Lower lobe of right lung (tissue), 2 donors: Measurements from ENCODE around the gene SRD5A1. TPM values are rescaled to one million over a fixed set of nuclear protein-coding genes. Genes with fewer than 3 reads are reported as not detected.

Source experiments
- ATAC-seq, 2 donors: fragments of 200-7000 bp; cut with Tn5 transposase; one replicate each; pipeline ENCODE4 v1.9.1; 2020 to 2022; ENCODE audit warnings: mild to moderate bottlenecking in 2 of 2, moderate library complexity in 2 of 2
- DNase-seq: peaks from one replicate; pipeline ENCODE4 v3.0.0-alpha.2; 2020
- H3K27ac ChIP-seq: fragments of 200-600 bp; one replicate; pipeline ENCODE4 v1.8.0; 2022
- H3K27me3 ChIP-seq: fragments of 200-600 bp; one replicate; pipeline ENCODE4 v1.8.0; 2022; ENCODE audit warnings: low read depth
- H3K36me3 ChIP-seq: fragments of 200-600 bp; one replicate; pipeline ENCODE4 v1.8.0; 2022; ENCODE audit warnings: mild to moderate bottlenecking
- H3K4me1 ChIP-seq: fragments of 200-600 bp; one replicate; pipeline ENCODE4 v1.8.0; 2022
- H3K4me3 ChIP-seq: fragments of 200-600 bp; one replicate; pipeline ENCODE4 v1.8.0; 2022; ENCODE audit warnings: mild to moderate bottlenecking
- H3K9me3 ChIP-seq: fragments of 200-600 bp; one replicate; pipeline ENCODE4 v1.8.0; 2022
- CTCF ChIP-seq: fragments of 200-600 bp; IDR thresholded peaks from one replicate; pipeline ENCODE4 v1.8.0; 2022; ENCODE audit warnings: antibody characterized with exemption, mild to moderate bottlenecking
- intact Hi-C: fragments of 100-400 bp; cut with DNase I; formaldehyde crosslinking; loops from one replicate; pipeline ENCODE4 v1.11.0; 2022
- total RNA-seq: library from RNA; stranded (reverse); fragmentation: NEBNext Ultra II Directional; extraction: Animal tissue kit (Norgen Biotek cat#: 25700); gene quantifications from one replicate; pipeline ENCODE4 v1.2.1, GENCODE V29; 2021
- donor health status: DM: no; HTN: yes; CAD: no; lungs with severe emphysema.

The SRD5A1 gene
- total RNA-seq, 1 donor from 2014 or later: 8.3 TPM

GRCh38 chr5:6705959-6706358 is 72.7 kb downstream of the SRD5A1 start:
- Histone ChIP-seq H3K4me3 (no peak overlapping the region), H3K27me3 (peaks cover 3% of the 10 kb centered on the region), H3K4me1 (peaks cover 14% of the 10 kb centered on the region), H3K9me3 (no peaks in the 10 kb centered on the region), H3K36me3 (no peaks in the 10 kb centered on the region), H3K27ac (no peak overlapping the region)
- intact Hi-C loops: no loop called here
- no peak for TF ChIP-seq CTCF
- no peak for ATAC-seq
- no peak for DNase-seq

- no peak for ATAC-seq
- H3K4me1 ChIP-seq: peaks cover 14% of the 10 kb centered on the region
- no peak for TF ChIP-seq CTCF
- H3K4me3 ChIP-seq: no peak overlapping the region
- H3K27me3 ChIP-seq: no peaks in the 10 kb centered on the region
- intact Hi-C loops: no loop called here
- H3K9me3 ChIP-seq: no peaks in the 10 kb centered on the region
- no peak overlapping the region for H3K27ac ChIP-seq
- no peaks in the 10 kb centered on the region for H3K36me3 ChIP-seq
- DNase-seq: no peak
Measured at GRCh38 chr5:6707852-6708251, 74.6 kb downstream of the SRD5A1 start.

- no peak for ATAC-seq
- intact Hi-C loops: no loop called here
- DNase-seq: no peak
Measured at GRCh38 chr5:6708814-6709213, 75.6 kb downstream of the SRD5A1 start.

GRCh38 chr5:6710070-6710469 is 76.8 kb downstream of the SRD5A1 start:
- intact Hi-C loops: no loop called here
- Histone ChIP-seq H3K4me1 (peaks cover 7% of the 10 kb centered on the region), H3K4me3 (no peak overlapping the region), H3K9me3 (no peaks in the 10 kb centered on the region), H3K27ac (no peak overlapping the region), H3K27me3 (no peaks in the 10 kb centered on the region), H3K36me3 (no peaks in the 10 kb centered on the region)
- DNase-seq: no peak
- no peak for ATAC-seq
- TF ChIP-seq CTCF: no peak

More at GRCh38 chr5:6708814-6709213, 75.6 kb downstream of the SRD5A1 start:
- TF ChIP-seq CTCF: no peak
- Histone ChIP-seq H3K4me1 (peaks cover 14% of the 10 kb centered on the region), H3K4me3 (no peak overlapping the region), H3K9me3 (no peaks in the 10 kb centered on the region), H3K27me3 (no peaks in the 10 kb centered on the region), H3K27ac (no peak overlapping the region), H3K36me3 (no peaks in the 10 kb centered on the region)

GRCh38 chr5:6710551-6711318 is 77.5 kb downstream of the SRD5A1 start:
- TF ChIP-seq CTCF: no peak
- no peak for DNase-seq
- ATAC-seq: no peak
- Histone ChIP-seq H3K9me3 (no peaks in the 10 kb centered on the region), H3K36me3 (no peaks in the 10 kb centered on the region), H3K4me1 (peaks cover 12% of the 10 kb centered on the region), H3K27me3 (no peaks in the 10 kb centered on the region), H3K27ac (no peak overlapping the region), H3K4me3 (no peak overlapping the region)
- intact Hi-C loops: no loop called here
